ENCODE measurements around the gene NVL.

Gene NVL

GRCh38 chr1:224276771-224277487 lies 53.0 kb downstream of the NVL start:
- FAIRE-seq: no peak

DNA sequence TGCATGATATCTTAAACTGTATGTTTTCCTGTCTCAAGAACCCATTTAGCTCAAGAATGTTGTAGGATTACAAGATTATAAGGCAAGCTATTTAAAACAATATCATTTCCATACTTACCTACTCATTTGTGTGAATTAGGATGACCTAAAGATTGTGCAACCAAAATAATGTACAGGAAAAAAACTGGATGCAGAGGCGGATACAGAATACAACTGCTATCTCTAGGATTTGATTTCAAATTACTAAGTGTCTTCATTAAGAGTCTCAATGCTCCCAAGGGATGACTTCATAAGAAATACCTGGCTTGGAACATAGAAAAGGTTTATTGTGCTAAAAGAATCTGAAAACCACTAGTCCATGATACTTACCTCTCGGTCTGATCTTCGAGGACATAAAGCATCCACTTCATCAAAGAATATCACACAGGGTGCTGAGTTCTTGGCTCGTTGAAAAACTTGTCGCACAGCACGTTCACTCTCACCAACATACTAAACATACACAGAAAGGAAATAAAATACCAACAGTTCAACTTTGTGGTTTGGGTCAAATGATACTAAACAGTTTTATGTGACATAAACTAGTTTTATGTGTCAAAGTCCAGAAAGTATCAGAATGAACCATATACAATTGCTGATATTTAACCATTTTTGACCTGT lies 54.9 kb downstream of the NVL start:
- no peak for FAIRE-seq

GRCh38 chr1:224273641-224274040 lies 56.3 kb downstream of the NVL start:
- FAIRE-seq: no peak

DNA sequence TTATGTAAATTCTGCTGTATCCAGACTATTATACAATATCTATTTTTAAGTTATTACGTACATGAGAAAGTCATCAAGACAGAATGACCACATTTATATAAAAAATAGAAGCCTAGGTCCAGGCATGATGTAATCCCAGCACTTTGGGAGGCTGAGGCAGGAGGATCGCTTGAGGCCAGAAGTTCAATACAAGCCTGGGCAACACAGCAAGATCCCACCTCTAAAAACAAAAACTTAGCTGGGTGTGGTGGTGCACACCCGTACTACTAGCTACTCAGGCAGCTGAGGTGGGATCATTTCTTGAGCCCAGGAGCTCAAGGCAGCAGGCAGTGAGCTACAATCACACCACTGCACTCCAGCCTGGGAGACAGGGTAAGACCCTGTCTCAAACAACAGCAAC lies 58.9 kb downstream of the NVL start:
- FAIRE-seq: no peak

GRCh38 chr1:224267925-224268324 lies 62.0 kb downstream of the NVL start:
- no peak for FAIRE-seq

- no peak for FAIRE-seq
Measured at GRCh38 chr1:224266915-224267856, 62.8 kb downstream of the NVL start.

DNA sequence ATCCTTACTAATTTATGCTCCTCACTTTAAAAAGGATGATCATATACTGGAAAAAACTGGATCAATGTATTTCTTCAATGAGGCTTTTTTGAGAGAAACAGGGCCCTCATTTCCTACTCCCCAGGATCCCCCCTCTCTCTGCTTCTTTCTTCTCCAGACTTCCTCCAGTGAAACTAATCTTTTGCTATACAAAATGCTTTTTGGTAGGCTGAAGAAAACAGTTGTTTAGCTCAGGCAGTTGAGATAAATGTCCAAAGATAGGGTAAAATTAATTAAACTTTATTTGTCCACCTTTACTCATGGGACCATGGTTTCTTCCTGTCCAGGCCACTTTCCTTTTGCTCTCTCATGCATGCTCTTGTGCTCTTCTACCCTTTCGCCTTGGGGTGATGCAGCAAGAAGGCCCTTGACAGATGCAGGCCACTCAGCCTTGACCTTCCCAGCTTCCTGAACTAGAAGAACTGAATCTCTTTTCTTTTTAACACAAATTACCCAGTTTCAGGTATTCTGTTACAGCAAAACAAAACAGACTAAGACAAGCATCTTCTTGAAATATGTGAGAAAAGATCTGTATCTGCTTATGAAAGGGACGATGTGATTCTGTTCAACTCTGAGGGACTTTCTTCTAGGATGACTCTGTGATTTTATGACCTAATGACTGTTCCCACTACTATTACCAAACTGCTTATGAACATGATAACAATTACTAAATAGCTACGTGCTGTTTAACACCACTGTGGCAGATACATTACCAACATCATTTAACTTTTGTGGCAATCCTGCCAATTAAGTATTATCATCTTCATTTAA lies 63.7 kb downstream of the NVL start:
- FAIRE-seq: no peak

- no peak for FAIRE-seq
Measured at GRCh38 chr1:224264321-224264720, 65.7 kb downstream of the NVL start.

GRCh38 chr1:224262373-224263054 lies 67.5 kb downstream of the NVL start:
- FAIRE-seq: no peak

DNA sequence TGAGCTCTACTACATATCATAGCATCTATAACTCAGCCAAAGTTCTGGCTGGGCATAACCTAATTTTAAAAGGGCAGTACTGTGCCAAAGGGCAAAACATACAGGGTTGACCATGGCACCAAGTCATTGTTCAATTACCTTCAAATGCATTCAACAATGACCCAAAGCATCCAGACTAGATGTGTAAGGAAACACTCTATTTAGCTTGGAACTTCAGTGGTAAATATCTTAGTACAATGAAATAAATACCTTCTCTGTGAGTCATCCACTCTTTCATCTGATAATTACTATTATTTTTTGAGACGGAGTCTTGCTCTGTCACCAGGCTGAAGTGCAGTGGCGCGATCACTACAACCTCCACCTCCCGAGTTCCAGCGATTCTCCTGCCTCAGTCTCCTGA lies 70.0 kb downstream of the NVL start:
- no peak for FAIRE-seq

DNA sequence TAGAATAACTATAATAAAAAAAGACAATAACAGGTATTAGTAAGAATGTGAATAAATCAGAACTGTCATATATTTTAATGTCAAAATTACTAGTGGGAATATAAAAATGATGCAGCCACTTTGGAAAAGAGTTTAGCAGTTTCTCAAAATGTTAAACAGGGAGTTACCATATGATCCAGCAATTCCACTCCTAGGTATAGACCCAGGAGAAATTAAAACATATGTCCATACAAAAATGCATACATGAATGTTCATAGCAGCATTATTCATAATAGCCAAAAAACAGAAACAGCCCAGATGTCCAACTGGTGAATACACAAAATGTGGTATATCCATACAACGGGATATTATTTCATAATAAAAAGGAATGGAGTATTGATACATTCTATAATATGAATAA lies 71.6 kb downstream of the NVL start:
- FAIRE-seq: no peak

GRCh38 chr1:224256640-224257039 lies 73.3 kb downstream of the NVL start:
- no peak for FAIRE-seq

- no peak for FAIRE-seq
Measured at GRCh38 chr1:224253721-224254120, 76.3 kb downstream of the NVL start.

DNA sequence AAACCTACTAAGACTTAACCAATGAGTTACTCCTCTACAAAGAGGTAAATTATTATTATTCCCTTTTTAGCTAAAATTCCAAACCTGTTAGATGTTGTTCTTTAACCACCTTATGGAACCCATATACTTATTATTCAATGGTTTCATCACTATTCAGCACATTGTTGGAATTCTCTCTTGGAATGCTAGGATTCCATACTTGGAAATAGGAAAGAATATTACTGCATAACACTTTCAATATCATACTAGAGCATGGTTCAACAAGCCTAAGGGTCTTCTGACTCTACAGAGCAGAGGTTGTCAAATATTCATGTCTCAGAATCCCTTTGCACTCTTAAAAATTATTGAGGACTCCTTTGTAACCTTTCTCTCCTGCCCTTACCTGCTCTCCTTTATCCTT lies 77.5 kb downstream of the NVL start:
- FAIRE-seq: no peak

DNA sequence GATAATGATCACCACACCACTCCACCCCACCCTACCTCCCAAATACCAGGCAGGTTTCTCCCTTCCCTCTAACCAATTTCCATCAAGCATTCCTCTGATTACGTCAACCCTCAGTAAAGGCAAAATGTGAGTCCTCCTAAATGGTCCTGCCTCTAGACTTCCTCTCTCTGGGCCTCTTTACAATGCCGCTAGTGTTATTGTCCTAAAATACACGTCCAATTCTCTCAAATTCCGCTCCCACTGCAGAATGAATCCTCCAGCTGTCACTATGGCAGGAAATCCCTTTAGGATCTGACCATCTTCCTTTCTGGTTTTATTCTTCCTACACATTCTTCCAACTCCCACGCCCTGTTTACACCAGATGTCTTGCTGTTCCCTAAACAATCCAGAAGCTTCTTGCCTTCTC lies 78.2 kb downstream of the NVL start:
- FAIRE-seq: no peak

DNA sequence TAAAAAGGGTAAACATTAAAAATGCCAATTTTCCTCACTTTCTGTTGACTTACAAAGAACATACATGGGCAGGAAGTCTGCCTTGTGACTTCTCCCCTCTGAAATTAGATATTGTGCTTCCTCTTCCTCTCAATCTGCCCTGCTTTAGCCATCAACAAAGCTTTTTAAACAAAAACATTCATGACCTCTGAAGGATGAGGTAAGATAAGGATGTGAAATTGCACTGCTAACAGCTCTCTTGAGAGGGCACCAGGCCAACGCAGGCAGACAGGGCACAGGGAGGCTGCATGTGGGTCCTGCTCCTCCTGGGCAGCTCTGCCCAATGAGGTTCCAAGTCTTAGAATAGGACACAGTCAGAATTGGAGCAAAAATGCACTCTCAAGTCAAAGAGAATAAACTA lies 84.8 kb downstream of the NVL start:
- FAIRE-seq: no peak

DNA sequence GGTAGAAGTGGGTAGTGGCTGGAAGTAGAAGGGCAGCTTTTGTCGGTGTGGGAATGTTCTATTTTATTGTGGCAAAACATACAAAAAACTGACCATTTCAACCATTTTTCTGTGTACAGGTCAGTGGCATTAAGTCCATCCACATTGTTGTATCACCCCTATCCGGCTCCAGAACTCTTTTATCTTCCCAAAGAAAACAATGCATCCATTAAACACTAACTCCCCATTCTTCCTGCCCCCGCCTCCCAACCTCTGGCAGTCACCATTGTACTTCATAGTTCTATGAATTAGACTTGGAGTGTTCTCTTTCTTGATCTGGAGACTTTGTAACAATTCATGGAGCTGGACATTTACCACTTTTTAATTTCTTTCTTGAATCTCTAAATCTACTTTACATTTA lies 91.2 kb downstream of the NVL start:
- no peak for FAIRE-seq

DNA sequence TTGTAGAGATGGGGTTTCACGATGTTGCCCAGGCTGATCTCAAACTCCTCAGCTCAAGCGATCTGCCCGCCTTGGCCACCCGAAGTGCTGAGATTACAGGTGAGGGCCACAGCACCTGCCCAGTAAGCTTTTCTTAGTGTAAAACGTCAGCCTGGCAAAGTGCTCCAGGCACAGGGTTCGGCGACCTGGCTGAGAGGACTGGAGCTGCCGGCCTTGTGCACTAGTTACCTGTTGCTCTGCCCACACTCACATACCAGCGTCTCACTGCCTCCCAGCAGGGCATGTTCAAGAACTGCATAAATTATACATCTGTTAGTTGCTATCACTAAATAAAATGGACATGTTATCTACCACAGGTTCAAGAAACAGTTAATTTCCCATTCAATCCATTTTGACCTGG lies 91.8 kb downstream of the NVL start:
- no peak for FAIRE-seq

- FAIRE-seq: no peak
Measured at GRCh38 chr1:224237119-224237881, 92.7 kb downstream of the NVL start.

DNA sequence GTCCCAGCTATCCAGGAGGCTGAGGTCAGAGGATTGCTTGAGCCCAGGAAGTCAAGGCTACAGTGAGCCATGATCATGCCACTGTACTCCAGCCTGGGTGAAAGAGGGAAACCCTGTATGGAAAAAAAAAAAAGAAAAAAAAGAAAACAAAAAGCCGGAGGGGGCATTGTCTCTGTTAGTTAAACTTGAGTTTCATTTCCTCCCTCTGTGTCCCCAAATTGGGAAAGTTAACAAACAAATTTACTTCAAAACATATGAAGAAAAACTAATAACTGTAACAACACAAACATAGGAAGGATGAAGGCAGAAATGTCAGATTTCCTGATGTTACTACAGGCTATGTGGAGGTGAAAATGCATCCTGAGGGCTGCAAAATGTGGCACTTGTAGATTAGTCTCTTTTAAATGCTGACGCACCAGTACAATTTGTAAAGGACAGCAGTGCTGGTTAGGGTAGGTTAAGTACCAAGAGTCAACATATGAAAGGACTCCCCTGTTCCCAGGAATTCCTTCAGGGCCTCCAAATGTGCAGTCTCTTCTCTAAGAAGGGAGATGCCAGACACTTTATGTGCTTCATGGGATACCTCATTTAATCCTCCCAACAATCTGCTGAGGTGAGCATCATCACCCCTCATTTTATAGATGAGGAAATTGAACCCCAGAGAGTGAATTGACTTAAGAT lies 94.0 kb downstream of the NVL start:
- no peak for FAIRE-seq

DNA sequence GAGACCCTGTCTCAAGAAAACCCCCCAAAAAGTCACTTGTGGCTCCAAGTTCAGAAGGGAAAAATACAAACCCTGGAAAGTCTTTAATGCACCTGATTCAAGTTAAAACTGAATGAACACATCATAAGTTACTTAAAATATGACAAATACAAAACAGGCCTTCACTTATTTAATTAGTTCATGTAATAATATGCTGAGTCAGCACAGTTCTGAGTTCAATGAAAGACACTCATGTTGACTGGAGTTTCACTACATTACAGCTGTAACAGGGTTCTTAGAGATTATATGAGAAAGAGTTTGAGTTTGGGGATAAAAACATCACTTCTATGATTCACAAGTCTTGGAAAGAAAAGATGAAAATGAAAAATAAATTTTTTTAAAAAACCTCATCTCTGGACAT lies 96.0 kb downstream of the NVL start:
- FAIRE-seq: no peak

All from A204.1 (cell line).